Smooth muscle cell (in vitro differentiated cells): ENCODE results near the gene TRPM3. TPM values are rescaled to one million over a fixed set of nuclear protein-coding genes. Genes with fewer than 3 reads are reported as not detected.

Experiments
- DNase-seq: peaks from one replicate; lab custom pipeline; 2025; ENCODE audit not compliant: unreplicated experiment; lab: John Stamatoyannopoulos, UW
- H2AFZ ChIP-seq: fragments of 200-600 bp; sonication (generic); 2 replicates; pipeline ENCODE4 v1.6.0; 2016; ENCODE audit warnings: antibody characterized with exemption, low read depth, mild to moderate bottlenecking
- H3F3A ChIP-seq: fragments of 200-600 bp; sonication (generic); 2 replicates; pipeline ENCODE4 v1.6.0; 2017; ENCODE audit warnings: antibody characterized with exemption, low read depth
- H3K27ac ChIP-seq: fragments of 200-600 bp; sonication (generic); 2 replicates; pipeline ENCODE4 v1.5.1; 2016; ENCODE audit warnings: low read depth, mild to moderate bottlenecking
- H3K27me3 ChIP-seq: fragments of 200-600 bp; sonication (generic); 2 replicates; pipeline ENCODE4 v1.6.1; 2016; ENCODE audit warnings: low read depth, mild to moderate bottlenecking
- H3K36me3 ChIP-seq: fragments of 200-600 bp; sonication (generic); 2 replicates; pipeline ENCODE4 v1.5.1; 2016; ENCODE audit warnings: low read depth
- H3K4me1 ChIP-seq: fragments of 200-600 bp; sonication (generic); 2 replicates; pipeline ENCODE4 v1.5.1; 2016; ENCODE audit warnings: low read depth
- H3K4me2 ChIP-seq: fragments of 200-600 bp; sonication (generic); 2 replicates; pipeline ENCODE4 v1.6.0; 2016; ENCODE audit warnings: mild to moderate bottlenecking
- H3K4me3 ChIP-seq: fragments of 200-600 bp; sonication (generic); 2 replicates; pipeline ENCODE4 v1.5.1; 2016; ENCODE audit warnings: mild to moderate bottlenecking
- H3K79me2 ChIP-seq: fragments of 200-600 bp; sonication (generic); 2 replicates; pipeline ENCODE4 v1.6.0; 2016; ENCODE audit warnings: low read depth, mild to moderate bottlenecking
- H3K9ac ChIP-seq: fragments of 200-600 bp; sonication (generic); 2 replicates; pipeline ENCODE4 v1.6.0; 2016; ENCODE audit warnings: low read depth
- H3K9me3 ChIP-seq: fragments of 200-600 bp; sonication (generic); replicated peaks from 2 replicates; pipeline ENCODE4 v1.5.1; 2016; ENCODE audit warnings: low read depth
- H4K20me1 ChIP-seq: fragments of 200-600 bp; sonication (generic); 2 replicates; pipeline ENCODE4 v1.6.0; 2016; ENCODE audit warnings: low read depth
- CTCF ChIP-seq: fragments of 200-600 bp; sonication (generic); IDR thresholded peaks from 2 replicates; pipeline ENCODE4 v1.5.1; 2017; ENCODE audit warnings: borderline replicate concordance, mild to moderate bottlenecking, antibody characterized with exemption; ENCODE audit not compliant: insufficient read depth, poor library complexity, severe bottlenecking
- WGBS: methylation state at CpG from one replicate; pipeline ENCODE4 v1.1.7; 2016; ENCODE audit warnings: low lambda C conversion rate; 5-methylcytosine and 5-hydroxymethylcytosine counted together
- polyA plus RNA-seq: library from polyadenylated mRNA; unstranded; fragments of >200 nt; fragmentation: Nextera tagmentation; extraction: Ambion mirVana; gene quantifications from 2 replicates; pipeline ENCODE4 v1.2.1, GENCODE V29; 2016
- total RNA-seq: library from RNA; depleted of rRNA; stranded (reverse); fragments of >200 nt; gene quantifications from 2 replicates; pipeline ENCODE4 v1.2.3, GENCODE V29; 2014

Gene TRPM3
- total and polyA plus RNA-seq, 2 experiments from 2014 or later, result not detected

DNA sequence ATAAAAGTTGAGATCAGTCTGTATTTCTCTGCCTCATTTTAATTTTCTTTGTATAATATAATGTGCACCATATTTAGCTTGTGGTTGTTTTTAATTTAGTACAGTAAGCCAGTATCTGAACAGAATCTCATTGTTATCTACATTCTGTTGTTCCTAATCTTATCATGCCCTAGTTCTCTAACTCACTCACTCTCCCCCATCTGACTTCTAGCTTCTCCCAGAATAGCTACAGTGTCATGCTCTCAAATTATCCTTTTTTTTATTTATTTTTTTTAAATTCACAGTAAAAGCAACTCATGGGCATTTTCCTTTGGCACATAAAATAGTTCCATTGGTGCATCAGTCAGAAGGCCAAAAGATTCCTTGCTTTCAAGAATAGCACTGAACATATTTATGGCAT lies 156.6 kb downstream of the TRPM3 start:
- H3K27ac ChIP-seq, result no peak overlapping the region
- no peak overlapping the region for H2AFZ ChIP-seq
- no peaks in the 10 kb centered on the region for H3K9me3 ChIP-seq
- no peaks in the 10 kb centered on the region for H3K36me3 ChIP-seq
- H3K4me1 ChIP-seq, result peaks cover 14% of the 10 kb centered on the region
- H3F3A ChIP-seq, result no peaks in the 10 kb centered on the region
- H3K9ac ChIP-seq, result no peak overlapping the region
- DNase-seq, result no peak
- TF ChIP-seq CTCF, result no peak
- no peaks in the 10 kb centered on the region for H4K20me1 ChIP-seq
- H3K27me3 ChIP-seq, result no peaks in the 10 kb centered on the region
- no peak overlapping the region for H3K4me3 ChIP-seq
- no peaks in the 10 kb centered on the region for H3K79me2 ChIP-seq
- H3K4me2 ChIP-seq, result no peak overlapping the region

- Histone ChIP-seq H3K79me2 (no peaks in the 10 kb centered on the region), H3K4me3 (no peak overlapping the region), H3F3A (no peaks in the 10 kb centered on the region), H3K27me3 (no peaks in the 10 kb centered on the region), H3K4me1 (peaks cover 14% of the 10 kb centered on the region), H3K4me2 (no peak overlapping the region), H3K9ac (no peak overlapping the region), H3K27ac (no peak overlapping the region), H2AFZ (no peak overlapping the region), H3K36me3 (no peaks in the 10 kb centered on the region), H3K9me3 (no peaks in the 10 kb centered on the region), H4K20me1 (no peaks in the 10 kb centered on the region)
- no peak for TF ChIP-seq CTCF
- no peak for DNase-seq
- 90% methylated on average over 3 of the region's 3 CpGs for WGBS
Measured at GRCh38 chr9:70963554-70963953, 157.9 kb downstream of the TRPM3 start.

- Histone ChIP-seq H3K4me1 (peaks cover 14% of the 10 kb centered on the region), H3F3A (no peaks in the 10 kb centered on the region), H3K4me2 (no peak overlapping the region), H3K4me3 (no peak overlapping the region), H4K20me1 (no peaks in the 10 kb centered on the region), H3K36me3 (no peaks in the 10 kb centered on the region), H3K27ac (no peak overlapping the region), H2AFZ (no peak overlapping the region), H3K27me3 (no peaks in the 10 kb centered on the region), H3K79me2 (no peaks in the 10 kb centered on the region), H3K9me3 (no peaks in the 10 kb centered on the region), H3K9ac (no peak overlapping the region)
- no peak for TF ChIP-seq CTCF
- WGBS, result 87% methylated on average over 4 of the region's 4 CpGs
- no peak for DNase-seq
Measured at GRCh38 chr9:70962761-70963440, 158.5 kb downstream of the TRPM3 start.

- H3K4me3 ChIP-seq, result no peak overlapping the region
- no peaks in the 10 kb centered on the region for H3F3A ChIP-seq
- H3K4me1 ChIP-seq, result peaks cover 33% of the 10 kb centered on the region
- no peaks in the 10 kb centered on the region for H3K36me3 ChIP-seq
- H3K9ac ChIP-seq, result no peak overlapping the region
- no peak overlapping the region for H3K4me2 ChIP-seq
- WGBS, result 96% methylated on average over 2 of the region's 2 CpGs
- no peak overlapping the region for H2AFZ ChIP-seq
- H3K27me3 ChIP-seq, result no peaks in the 10 kb centered on the region
- no peaks in the 10 kb centered on the region for H3K79me2 ChIP-seq
- no peak overlapping the region for H3K27ac ChIP-seq
- DNase-seq, result no peak
- H4K20me1 ChIP-seq, result no peaks in the 10 kb centered on the region
- no peak for TF ChIP-seq CTCF
- no peaks in the 10 kb centered on the region for H3K9me3 ChIP-seq
Measured at GRCh38 chr9:70959366-70959765, 162.1 kb downstream of the TRPM3 start.
